ENCODE results near the gene ZWILCH. TPM values are rescaled to one million over a fixed set of nuclear protein-coding genes. Genes with fewer than 3 reads are reported as not detected.
"Not testable (repeated sequence)": the region's sequence is repeated elsewhere in the genome, so short reads cannot be mapped to it uniquely, and the experiment has no call there.

Gene ZWILCH
- total RNA-seq, 1 donor from 2014 or later, result 2.3 TPM

DNA sequence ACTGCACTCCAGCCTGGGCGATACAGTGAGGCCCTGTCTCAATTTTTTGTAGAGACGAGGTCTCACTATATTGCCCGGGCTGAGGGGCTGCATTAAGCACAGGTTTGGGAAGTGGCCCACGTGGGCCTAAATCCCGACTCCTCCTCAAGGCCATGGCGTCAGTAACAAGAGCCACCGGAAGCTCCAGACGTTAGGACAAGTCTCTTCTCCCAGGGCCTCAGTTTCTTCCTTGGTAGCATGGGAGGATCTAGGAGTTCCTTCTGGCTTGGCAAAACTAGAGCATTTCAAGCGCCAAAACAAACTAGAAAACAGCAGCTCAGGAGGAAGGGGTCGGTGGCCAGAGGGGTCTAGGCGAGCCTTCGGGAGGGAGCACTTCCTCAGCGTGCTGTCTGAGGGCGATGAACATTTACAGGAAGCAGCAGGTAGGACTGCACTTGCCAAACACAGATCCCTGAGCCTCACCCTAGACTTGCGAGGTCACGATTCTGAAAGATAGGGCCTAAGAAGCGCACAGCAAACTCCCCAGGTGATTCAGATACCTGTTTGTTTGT, 8.1 kb upstream of the ZWILCH start:
- Histone ChIP-seq H3K36me3 (peaks cover 35 to 63% of the 10 kb centered on the region in 2 donors), H3K4me1 (peaks cover 5 to 11% of the 10 kb centered on the region in 2 donors), H3K27me3 (no peaks in the 10 kb centered on the region), H3K9me3 (no peaks in the 10 kb centered on the region), H3K27ac (peak overlapping the region; percentile 87 to 91), H3K4me3 (peak overlapping the region; percentile 67 to 94)
- TF ChIP-seq, protein P1, sequence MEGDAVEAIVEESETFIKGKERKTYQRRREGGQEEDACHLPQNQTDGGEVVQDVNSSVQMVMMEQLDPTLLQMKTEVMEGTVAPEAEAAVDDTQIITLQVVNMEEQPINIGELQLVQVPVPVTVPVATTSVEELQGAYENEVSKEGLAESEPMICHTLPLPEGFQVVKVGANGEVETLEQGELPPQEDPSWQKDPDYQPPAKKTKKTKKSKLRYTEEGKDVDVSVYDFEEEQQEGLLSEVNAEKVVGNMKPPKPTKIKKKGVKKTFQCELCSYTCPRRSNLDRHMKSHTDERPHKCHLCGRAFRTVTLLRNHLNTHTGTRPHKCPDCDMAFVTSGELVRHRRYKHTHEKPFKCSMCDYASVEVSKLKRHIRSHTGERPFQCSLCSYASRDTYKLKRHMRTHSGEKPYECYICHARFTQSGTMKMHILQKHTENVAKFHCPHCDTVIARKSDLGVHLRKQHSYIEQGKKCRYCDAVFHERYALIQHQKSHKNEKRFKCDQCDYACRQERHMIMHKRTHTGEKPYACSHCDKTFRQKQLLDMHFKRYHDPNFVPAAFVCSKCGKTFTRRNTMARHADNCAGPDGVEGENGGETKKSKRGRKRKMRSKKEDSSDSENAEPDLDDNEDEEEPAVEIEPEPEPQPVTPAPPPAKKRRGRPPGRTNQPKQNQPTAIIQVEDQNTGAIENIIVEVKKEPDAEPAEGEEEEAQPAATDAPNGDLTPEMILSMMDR (IDR thresholded peaks at IDR 0.05), result no peak
- intact Hi-C loops (cut with DNase I), result loop anchor here (1.0 to 10.0 kb wide), 4 partner anchors 8 to 882 kb away; partner anchors contain the start of genes INTS14, MAP2K1, TIPIN and ZWILCH
- no peak for DNase-seq (ENCODE audit: low spot score in 2 of 2)

DNA sequence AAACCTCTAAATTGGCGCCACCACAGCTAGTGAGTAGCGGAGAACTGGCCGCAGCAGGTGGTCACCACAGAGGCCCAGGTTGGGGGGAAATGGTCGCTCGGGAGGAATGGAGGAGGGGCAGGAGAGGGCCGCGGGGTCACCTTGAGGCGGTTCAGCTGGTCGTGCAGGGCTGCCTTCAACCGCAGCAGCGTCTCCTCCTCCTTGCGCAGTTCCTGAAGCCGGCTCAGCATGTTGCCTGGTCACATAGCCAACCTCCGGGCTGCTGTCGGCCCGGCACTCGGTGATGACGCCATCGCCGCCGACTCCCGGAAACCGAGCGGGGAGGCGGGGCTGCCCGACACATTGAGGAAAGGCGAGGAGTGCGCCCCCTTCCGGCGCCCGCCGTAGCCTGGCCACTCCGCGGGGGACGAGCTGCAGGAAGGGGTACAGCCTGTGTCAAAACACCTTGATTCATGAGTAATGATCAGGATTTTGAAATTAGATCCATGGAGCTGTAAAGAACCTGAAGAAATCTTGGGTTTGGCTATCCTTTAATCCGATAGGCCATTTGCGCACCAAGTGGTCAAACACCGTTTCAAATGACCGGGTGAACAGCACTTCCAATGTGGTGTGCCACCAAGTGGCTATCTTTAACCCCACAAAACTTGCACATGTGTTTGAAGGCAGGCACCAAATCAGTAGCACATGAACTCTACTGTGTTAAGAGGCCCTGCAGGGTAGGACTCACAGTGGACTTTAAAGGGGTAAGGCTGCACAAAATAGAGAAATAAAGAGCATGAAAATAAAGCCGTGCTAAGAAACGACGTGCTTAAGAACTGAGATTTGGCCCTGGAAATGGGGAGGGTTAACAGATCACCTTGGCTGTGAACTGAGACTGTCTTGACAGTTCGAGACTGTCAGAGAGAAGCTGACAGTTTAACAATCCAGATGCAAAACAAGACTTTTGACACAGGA, 7.3 kb upstream of the ZWILCH start, which contains the start of gene SNAPC5:
Gene SNAPC5, minus strand, starts transcription at position 261 of the 954 bp plus-strand sequence. Its CDS starts 31 bp downstream, at position 230.
- Histone ChIP-seq H3K4me3 (peak within 1 kb of the TSS; percentile 67 to 94), H3K4me1 (peaks cover 5 to 14% of the 10 kb centered on the region in 2 donors), H3K9me3 (no peaks in the 10 kb centered on the region), H3K27me3 (no peaks in the 10 kb centered on the region), H3K27ac (peak within 1 kb of the TSS; percentile 87 to 91), H3K36me3 (peaks cover 42 to 63% of the 10 kb centered on the region in 2 donors)
- peak; percentile 87 to 99 for DNase-seq (ENCODE audit: low spot score in 2 of 2)
- TF ChIP-seq, protein P1 (IDR thresholded peaks at IDR 0.05), result peak; percentile 95 to 98 (median 98)
- intact Hi-C loops (cut with DNase I), result loop anchor here (1.0 to 10.0 kb wide), 4 partner anchors 8 to 883 kb away; partner anchors contain the start of genes INTS14, MAP2K1, TIPIN and ZWILCH

DNA sequence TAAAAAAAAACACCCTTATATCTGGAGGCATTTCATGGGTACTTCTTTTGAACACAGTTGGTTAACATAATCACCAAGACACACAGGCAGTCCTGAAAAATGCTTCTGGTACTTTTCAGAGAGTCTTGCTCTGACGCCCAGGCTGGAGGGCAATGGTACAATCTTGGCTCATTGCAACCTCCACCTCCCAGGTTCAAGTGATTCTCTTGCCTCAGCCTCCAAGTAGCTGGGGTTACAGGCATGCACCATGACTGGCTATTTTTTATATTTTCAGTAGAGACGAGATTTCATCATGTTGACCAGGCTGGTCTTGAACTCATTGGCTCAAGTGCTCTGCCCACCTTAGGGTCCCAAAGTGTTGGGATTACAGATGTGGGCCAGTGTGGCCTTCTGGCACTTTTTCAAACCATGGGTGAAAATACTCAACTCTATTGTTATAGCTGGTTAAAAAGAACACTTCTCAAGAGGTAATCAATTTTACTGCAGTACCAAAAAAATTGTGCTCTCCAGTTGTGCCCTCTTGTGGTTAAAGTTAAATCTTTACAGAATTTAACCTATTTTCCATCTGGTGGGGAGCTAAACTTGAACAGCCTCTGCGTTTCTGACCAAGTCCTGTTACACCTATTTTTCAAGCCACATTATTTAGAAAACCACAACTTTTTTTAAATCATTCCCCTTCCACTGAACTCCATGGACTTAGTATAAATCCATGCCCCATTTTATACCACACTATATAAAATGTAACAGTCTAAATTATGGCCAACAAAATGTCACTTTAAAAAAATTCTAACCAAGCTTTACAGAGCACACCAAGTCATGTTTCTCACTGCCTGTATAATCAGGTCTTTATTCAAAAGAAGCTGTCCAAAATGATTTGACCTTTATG, 6.4 kb upstream of the ZWILCH start:
- DNase-seq (ENCODE audit: low spot score in 2 of 2), result no peak
- Histone ChIP-seq H3K4me1 (peaks cover 13 to 24% of the 10 kb centered on the region in 2 donors), H3K27ac (no peak overlapping the region), H3K27me3 (no peaks in the 10 kb centered on the region), H3K36me3 (peaks cover 47 to 62% of the 10 kb centered on the region in 2 donors), H3K9me3 (no peaks in the 10 kb centered on the region), H3K4me3 (no peak overlapping the region)
- TF ChIP-seq, protein P1 (IDR thresholded peaks at IDR 0.05), result peak; percentile 16 to 38 (median 27)
- intact Hi-C loops (cut with DNase I), result loop anchor here (10.0 kb wide), 1 partner anchor 884 kb away; the partner anchor contains the start of gene INTS14

DNA sequence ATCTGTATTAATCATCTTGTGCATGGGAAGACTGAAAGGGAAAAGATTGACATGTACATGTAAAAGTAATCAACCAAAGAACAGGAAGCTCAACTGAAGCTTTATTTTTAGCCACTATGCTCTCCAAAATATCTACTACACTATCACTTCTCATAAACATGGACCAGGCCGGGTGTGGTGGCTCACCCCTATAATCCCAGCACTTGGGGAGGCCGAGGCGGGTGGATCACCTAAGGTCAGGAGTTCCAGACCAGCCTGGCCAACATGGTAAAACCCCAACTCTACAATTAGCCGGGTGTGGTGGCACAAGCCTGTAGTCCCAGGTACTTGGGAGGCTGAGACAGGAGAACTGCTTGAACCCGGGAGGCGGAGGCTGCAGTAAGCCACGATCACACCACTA, 4.8 kb upstream of the ZWILCH start:
- H3K36me3 ChIP-seq, result peaks cover 47 to 54% of the 10 kb centered on the region in 2 donors
- peaks cover 14 to 26% of the 10 kb centered on the region in 2 donors for H3K4me1 ChIP-seq
- not testable (repeated sequence) for DNase-seq (ENCODE audit: low spot score in 2 of 2); H3K9me3 ChIP-seq; H3K27ac ChIP-seq; H3K4me3 ChIP-seq; H3K27me3 ChIP-seq
- intact Hi-C loops (cut with DNase I), result loop anchor here (5.0 to 10.0 kb wide), 3 partner anchors 204 to 708 kb away; partner anchors contain the start of genes DENND4A and SMAD6

DNA sequence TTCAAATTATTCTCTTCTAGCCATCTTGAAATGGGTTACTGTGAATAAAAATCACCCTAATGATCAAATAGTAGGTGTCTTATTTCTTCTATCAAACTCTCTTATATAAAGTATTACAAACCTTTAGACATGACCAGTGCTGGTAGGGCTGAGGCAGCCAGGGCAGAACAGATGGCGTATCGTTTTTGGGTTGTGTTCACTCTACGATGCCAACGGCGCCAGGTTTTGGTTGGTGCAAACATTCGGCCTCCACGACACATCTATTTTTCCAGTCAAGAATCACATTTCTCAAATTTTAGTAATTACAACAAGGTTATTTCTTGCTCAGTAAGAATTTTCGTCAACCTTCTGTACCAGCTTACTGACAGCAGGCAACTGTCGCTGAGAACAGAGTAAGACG, 2.6 kb upstream of the ZWILCH start:
- Histone ChIP-seq H3K36me3 (peaks cover 47 to 54% of the 10 kb centered on the region in 2 donors), H3K27me3 (no peaks in the 10 kb centered on the region), H3K9me3 (no peaks in the 10 kb centered on the region), H3K4me1 (peaks cover 9 to 25% of the 10 kb centered on the region in 2 donors), H3K27ac (no peak overlapping the region), H3K4me3 (peak overlapping the region in 1 of 2 donors; percentile 87)
- intact Hi-C loops (cut with DNase I), result loop anchor here (5.0 to 10.0 kb wide), 3 partner anchors 202 to 710 kb away; partner anchors contain the start of genes DENND4A and SMAD6
- TF ChIP-seq, protein P1 (IDR thresholded peaks at IDR 0.05), result no peak
- no peak for DNase-seq (ENCODE audit: low spot score in 2 of 2)

DNA sequence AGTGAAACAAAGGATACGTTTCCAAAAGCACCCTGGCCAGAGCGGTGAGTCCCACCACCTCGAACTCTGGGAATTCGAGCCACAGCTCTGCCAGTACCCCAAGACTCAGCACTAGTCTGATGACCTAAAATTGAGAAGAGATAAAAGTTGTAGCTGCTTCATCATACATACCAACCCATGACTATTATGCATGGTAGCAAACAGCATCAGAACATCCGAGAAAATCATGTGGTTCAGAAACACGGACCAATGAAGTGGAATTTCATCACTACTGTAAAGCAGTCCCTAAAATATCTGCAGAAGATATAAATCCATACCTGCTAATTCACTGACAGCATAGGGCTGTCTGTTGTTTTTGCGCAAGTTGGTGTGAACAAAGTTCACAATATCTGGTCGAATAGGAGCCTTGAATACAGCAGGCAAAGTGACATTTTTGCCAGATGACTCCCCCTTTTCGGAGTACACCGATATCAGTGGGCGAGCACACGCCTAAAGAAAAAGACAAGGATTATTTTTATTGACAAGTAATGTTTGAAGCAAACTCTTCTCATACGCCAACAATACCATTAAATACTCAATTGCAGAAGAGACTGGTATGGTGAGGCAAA, 2.0 kb upstream of the ZWILCH start:
- not testable (repeated sequence) for H3K27me3 ChIP-seq; DNase-seq (ENCODE audit: low spot score in 2 of 2); H3K9me3 ChIP-seq
- Histone ChIP-seq H3K4me3 (peak overlapping the region; percentile 82 to 87), H3K4me1 (peaks cover 9 to 21% of the 10 kb centered on the region in 2 donors), H3K27ac (peak overlapping the region in 1 of 2 donors; percentile 93), H3K36me3 (peaks cover 45 to 51% of the 10 kb centered on the region in 2 donors)
- intact Hi-C loops (cut with DNase I), result loop anchor here (5.0 to 10.0 kb wide), 3 partner anchors 202 to 711 kb away; partner anchors contain the start of genes DENND4A and SMAD6
